Naive thymus-derived CD4-positive, alpha-beta T cell (primary cell): ENCODE data around the gene RIOK3. TPM values are rescaled to one million over a fixed set of nuclear protein-coding genes. Genes with fewer than 3 reads are reported as not detected.

Experiments used
- polyA plus RNA-seq, 2 donors: library from polyadenylated mRNA; unstranded; fragments of 300-500 nt; fragmentation: Illumina TruSeq; gene quantifications; one replicate each; pipeline ENCODE4 v1.2.3, GENCODE V29; 2021
- total RNA-seq, 6 experiments: library from RNA in 5 of 6; stranded (reverse) in 5 of 6; gene quantifications; 1 replicate in 5 of 6; 2 replicates in 1 of 6; pipeline ENCODE4 v1.2.3 and lab custom pipeline; 2021 to 2026

The RIOK3 gene
- total and polyA plus RNA-seq, 7 experiments from 2014 or later, result 31.3 to 153 (median 75.7) TPM

Other genes with a start within 250 kb of the RIOK3 start
- 10 to 100 TPM; 45.7 to 59.7 (median 50.0) TPM for gene RMC1, start 50.2 kb downstream of the RIOK3 start, total RNA-seq
- 10 to 100 TPM; 23.1 to 39.9 TPM for gene RMC1, start 50.2 kb downstream of the RIOK3 start, polyA plus RNA-seq
- 10 to 100 TPM; 29.2 to 49.3 (median 31.4) TPM for gene NPC1, start 133.2 kb downstream of the RIOK3 start, total RNA-seq
- gene NPC1, start 133.2 kb downstream of the RIOK3 start, polyA plus RNA-seq, result 1 to 10 TPM; 4.6 to 9.7 TPM
- under 1 TPM in 3 of 5 experiments, not detected in 2; 0.11 to 0.24 (median 0.17) TPM for gene ANKRD29, start 209.6 kb downstream of the RIOK3 start, total RNA-seq
- under 1 TPM; 0.18 to 0.58 TPM for gene ANKRD29, start 209.6 kb downstream of the RIOK3 start, polyA plus RNA-seq
- gene LAMA3, start 236.2 kb downstream of the RIOK3 start, total RNA-seq, result under 1 TPM in 1 of 5 experiments, not detected in 4; 0.22 TPM
- gene LAMA3, start 236.2 kb downstream of the RIOK3 start, polyA plus RNA-seq, result not detected